Inferior parietal cortex (tissue), 1 donor: ENCODE data around the gene CTBP1.

Experiments
- DNase-seq: peaks from one replicate; pipeline ENCODE4 v3.0.0-alpha.2; 2016; ENCODE audit errors: extremely low spot score

The CTBP1 gene

DNA sequence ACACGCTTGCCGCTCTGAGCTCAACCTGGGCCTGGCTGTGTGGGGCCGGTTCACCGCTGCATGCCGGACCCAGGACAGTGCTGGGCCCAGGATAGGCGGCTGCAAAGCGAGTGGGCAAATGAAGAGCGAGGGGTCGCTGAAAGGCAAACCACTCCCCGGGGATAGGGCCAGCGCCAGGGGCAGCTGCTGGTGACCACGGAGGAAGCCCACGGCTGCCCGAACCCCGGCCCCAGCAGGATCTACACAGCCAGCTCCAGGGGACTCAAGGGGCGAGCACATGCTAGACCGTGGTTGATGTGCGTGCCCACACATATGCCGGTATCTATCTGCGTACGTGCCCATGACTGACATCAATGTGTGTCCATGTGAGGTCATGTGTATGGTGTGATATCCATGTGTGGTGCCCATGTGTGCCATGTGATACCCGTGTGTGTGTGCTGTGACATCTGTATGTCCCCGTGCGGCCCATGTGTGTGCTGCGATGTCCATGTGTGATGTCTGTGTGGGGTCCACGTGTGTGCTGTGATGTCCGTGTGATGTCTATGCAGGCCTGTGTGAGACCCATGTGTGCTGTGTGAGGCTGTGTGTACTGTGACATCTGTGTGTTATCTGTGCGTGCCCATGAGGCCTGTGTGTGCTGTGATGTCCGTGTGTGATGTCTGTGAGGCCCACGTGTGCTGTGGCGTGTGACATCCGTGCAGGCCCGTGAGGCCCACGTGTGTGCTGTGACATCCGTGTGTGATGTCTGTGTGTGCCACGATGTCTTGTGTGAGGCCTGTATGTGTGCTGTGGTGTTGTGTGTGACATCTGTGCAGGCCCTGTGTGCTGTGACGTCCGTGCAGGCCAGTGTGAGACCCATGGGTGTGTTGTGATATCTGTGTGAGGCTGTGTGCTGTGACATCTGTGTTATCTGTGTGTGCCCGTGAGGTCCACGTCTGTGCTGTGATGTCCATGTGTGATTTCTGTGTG lies 24.8 kb downstream of the CTBP1 start:
- DNase-seq = no peak

GRCh38 chr4:1222938-1223690 lies 25.8 kb downstream of the CTBP1 start:
- no peak for DNase-seq

DNA sequence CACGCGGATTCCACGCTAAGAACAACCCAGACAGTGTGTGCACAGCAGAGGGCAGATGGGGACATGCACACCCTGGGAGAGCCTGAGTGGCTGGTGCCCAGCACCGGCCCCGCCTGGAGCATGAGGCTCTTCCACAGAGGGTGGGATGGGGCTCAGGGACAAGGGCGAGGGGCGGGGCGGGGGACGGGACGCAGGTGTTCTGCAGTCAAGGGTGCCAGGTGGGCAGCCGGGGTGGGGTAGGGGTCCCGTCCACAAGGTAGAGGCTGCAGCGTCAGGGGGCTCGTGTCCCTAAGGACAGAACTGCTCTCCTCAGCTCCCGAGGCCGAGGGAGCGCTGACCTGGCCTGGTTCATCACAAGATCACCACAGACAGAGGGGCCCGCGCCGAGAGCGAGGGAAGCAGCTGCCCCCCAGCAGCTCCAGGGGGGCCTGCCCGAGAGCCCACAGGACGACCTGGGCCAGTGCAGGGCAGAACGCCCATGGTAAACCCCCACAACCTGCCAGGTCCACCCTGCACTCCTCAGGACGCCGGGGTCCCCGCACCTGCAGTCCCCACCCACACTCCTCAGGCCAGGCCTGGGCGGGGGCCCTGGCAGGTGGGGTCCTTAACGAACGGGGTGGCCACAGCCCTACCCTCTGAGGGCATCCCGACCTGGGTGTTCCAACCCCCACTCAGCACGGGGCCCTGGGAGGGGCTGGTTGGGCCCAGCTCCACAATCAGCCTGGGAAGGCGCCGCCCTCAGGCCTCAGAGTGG lies 26.7 kb downstream of the CTBP1 start:
- DNase-seq = no peak

DNA sequence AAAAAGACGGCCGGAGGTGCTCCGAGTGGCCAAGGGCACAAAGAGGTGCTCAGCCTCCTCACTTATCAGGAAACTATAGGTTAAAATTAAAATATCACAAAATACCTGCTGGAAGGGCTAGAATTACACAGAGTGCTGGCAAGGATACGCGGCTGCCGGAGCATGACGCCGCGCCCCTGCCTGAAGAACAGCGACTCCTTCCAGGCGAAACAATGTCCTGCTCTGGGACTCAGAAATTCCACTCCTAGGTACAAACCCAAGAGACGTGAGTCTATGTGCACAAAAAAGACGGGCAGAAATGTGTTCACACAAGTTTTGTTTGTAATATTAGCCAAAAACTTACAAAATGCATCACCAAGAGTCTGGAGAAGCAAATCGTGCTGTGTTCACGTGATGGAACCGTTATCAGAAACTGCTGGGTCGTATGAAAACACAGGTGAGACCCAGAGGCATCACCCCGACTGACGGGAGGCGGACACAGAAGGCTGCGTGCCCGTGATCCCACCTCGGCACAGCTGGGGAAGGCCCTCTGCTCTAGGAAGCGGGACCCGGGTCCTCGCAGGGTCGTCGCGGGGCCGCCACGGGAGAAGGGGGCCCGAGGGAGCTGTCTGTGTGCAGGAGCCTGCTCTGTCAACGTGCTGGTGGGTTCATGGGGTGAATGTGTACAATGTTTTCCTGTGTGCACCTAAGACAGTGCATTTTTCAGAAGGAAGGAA lies 27.6 kb downstream of the CTBP1 start:
- DNase-seq = no peak

DNA sequence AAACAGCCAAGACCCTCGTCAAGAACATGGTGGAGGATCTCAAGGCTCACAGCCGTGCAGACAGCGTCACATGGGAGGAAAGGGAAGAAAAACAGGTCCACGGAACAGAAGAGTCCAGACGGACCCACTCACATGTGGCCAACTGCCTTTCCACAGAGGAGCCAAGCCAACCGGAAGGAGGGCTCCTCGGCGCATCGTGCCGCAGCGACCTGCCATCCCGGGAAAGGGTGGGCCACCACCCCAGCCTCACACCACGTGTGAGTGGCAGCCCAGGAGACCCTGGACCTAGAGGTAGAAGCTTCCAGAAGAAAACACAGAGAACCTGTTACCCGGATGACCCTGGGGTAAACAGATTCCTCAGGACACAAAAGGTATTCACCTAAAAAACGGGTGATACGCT lies 28.4 kb downstream of the CTBP1 start:
- no peak for DNase-seq

GRCh38 chr4:1219566-1219950 lies 29.4 kb downstream of the CTBP1 start:
- DNase-seq = no peak

DNA sequence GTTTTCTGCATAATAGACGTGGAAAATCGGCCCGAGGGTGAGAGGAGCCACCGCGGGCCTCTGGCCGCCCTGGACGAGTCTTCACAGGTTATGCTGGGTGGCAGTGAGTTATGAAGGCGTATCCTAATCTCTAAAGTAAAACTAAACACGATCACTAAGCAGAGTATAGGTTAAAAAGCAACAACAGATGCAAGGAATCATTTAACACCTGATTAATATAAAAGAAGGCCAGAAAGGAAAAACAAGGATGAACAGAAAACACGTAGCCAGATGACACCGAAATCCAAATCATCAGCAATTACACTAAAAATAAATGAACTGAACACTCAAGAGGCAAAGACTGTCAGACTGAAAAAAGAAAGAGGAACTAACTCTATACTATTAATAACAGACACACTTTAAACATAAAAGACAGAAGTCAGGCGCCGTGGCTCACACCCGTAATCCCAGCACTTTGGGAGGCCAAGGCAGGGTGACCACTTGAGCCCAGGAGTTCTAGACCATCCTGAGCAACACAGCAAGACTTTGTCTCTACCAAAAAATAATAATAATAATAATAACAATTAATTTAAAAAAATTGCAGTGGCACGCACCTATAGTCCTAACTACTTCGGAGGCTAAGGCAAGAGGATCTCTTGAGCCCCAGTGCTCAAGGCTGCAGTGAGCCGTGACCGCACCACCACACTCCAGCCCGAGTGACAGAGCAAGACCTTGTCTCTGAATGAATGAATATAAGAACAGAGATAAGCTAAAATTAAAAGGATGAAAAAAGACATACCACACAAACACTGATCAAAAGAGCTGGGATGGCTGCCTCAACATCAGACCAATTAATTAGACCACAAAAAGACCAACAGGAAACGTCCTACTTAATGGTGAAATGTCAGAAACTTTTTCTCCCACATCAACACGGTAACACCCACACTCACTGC lies 30.0 kb downstream of the CTBP1 start:
- no peak for DNase-seq

DNA sequence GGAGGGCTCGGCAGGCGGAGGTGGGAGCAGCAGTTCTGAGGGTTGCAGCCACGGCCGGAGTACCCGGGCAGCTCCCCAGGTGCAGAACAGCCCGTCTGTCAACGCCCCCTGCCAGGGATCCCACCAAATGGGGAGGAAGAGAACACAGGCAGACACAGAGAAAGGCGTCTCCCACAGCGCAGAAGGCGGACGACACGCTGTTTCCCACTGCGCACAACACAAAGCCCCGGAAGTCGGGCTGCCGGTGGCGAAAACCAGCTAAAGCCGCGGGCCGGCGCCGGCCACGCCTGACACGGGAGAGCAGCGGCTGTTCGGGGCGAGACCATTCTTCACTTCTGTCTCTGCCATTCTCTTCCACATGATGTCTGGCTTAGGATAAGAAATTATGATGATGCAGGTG lies 31.6 kb downstream of the CTBP1 start:
- no peak for DNase-seq

- DNase-seq = no peak
Observed at GRCh38 chr4:1216869-1217294, 32.0 kb downstream of the CTBP1 start.

GRCh38 chr4:1216076-1216614 lies 32.8 kb downstream of the CTBP1 start:
- DNase-seq = no peak

DNA sequence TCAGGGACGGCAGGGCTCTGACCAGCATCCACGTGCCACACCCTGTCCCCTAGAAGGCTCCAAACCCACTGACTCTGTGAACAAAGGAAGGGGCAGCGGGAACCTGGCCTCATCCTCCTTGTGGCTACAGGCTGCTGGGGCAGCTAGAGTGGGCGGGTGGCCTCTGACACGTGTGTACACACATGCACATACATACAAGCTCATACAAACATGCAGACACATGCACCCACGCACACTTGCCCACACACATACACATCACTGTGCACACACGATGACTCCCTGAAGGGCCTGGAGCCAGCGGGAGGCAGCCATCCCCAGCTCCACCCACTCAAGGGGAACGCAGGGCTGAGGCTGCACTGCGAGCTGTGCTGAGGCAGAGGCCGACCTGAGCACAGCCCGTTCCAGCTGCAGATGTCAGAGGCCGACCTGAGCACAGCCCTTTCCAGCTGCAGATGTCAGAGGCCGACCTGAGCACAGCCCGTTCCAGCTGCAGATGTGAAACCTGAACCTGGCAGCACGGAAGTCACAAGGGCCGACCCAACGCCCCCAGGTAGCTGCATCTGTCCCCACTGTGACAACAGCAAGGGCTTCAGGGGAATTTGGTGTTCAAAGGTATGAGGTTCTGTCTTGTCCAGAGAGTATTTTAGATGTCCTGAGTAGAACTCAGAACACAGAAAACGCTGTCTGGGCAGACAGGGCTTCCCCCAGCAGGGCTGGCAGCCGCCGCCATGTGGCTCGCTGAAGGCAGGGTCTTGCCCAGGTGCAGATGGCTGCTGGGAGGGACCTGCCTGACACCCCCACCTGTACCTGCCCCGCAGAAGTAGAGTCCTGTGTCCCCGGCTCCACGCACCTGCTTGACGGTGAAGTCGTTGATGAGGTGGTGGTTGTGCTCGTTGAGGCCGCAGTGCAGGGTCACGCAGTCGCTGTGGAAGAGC lies 33.5 kb downstream of the CTBP1 start:
- DNase-seq = no peak

DNA sequence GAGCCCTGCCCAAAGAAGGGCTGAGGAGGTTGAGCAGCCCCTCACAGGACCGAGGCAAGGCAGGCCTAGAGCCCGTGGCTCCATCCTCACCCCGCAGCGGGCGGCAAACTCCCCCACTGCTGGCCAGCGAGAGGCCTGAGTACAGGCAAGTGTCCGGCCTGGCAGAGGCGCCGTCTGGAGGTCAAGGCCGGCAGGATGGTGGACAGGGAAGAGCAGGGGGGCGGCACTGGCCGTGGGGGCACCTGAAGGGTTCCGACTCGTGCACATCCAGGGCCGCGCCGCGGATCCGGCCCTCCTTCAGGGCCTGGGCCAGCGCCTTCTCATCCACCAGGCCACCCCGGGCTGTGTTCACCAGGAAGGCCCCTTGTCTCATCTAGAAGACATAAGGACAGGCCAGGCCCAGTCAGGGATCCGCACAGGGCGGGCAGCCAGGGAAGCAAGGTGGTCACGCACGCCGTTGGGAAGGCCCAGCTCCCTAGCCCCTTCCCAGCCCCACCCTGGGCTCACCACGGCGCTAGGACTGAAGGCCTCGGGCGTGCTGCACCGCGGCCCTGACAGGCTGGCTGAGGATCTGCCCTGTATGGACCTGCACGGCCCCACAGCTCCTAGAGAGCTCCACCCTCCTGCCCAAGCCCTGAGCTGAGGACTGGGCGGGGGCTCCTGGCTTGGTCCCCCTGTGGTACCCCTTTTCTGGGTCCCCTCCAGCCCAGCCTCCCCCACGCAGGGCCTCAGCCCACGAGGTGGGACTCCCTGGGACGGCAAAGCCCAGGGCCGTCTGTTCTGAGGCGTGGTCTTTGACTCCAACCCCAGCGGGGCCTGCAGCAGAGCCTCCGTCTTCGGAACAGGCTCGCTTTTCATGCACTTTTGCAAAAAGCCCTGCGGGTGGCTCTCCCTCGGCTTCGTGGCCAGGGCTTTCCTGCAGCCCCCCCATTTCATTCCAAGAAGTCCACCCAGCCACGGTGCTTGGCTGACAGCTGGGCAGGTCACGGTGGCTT lies 34.5 kb downstream of the CTBP1 start:
- DNase-seq = no peak

DNA sequence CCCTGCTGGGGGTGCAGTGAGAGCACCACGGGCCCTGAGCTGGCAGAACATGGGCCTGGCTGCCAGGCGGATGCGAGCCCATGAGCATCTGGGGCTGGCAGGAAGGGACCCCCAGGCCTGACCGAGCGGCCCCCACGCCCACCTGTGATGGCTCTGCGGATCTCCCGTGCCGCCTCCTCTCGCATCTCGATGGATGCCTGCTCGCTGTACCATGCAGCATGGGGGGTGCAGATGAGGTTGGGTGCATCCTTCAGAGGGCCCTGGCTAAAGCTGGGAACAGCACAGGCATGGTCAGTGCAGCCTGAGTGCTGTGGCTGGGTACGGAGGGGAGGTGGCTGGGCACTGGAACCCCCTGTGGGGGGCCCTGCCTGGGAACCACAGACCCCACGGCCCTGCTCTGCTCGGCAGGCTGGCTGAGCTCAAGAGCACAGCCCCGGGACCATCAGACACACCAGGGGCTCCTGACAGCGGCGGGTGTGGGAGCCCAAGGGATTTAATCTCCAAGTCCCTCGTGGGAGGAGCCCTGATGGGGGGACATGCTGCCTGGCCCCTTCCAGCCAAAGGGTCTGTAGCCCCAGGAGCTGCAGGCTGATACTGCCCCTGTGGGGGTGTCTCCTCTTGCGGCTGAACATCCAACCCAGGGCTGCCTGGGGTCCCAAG lies 35.5 kb downstream of the CTBP1 start:
- no peak for DNase-seq

- DNase-seq = no peak
Observed at GRCh38 chr4:1212546-1213335, 36.2 kb downstream of the CTBP1 start.

GRCh38 chr4:1211891-1212545 lies 36.9 kb downstream of the CTBP1 start:
- DNase-seq = no peak

GRCh38 chr4:1211371-1211770 lies 37.6 kb downstream of the CTBP1 start:
- no peak for DNase-seq
